NCI-H2081 treated with DMSO at 0.1 percent for 48 hours (cell line): Measurements from ENCODE around the gene NAP1L4.
"Not testable (repeated sequence)": the region's sequence is repeated elsewhere in the genome, so short reads cannot be mapped to it uniquely, and the experiment has no call there.

ENCODE experiments used
- DNase-seq: peaks from one replicate; lab custom pipeline; 2025; lab: John Stamatoyannopoulos, UW

Gene NAP1L4

DNA sequence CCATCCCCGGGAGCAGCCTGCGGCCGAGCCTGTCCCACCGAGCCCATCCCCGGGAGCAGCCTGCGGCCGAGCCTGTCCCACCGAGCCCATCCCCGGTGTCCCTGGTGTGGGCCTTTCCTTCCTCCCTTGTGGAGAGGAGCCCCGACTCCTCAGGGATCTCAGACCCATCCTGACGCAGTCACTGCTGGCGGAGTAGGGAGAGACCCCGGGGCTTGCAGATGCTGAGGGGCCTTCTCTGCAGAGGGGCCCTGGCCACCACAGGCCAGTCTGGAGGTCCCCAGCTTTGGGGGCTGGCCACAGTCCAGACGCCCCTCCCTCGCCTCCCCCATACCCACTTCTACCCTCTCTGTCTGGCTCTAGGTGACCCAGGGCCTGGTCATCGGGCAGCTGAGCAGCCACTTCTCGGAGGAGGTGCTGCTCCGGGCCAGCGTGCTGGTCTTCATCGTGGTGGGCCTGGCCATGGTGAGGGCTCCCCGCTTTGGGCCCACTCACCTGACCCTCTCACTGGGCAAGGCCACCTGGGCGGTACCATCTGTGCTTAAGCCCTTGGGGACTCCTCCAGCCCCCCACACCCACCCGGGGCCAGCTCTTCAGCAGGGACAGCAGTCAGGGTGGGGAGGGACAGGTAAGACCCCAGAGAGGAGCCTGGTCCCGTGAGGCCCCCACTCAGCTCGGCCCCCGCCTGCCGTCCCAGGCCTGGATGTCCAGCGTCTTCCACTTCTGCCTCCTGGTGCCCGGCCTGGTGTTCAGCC lies 70.2 kb downstream of the NAP1L4 start:
- DNase-seq, result no peak

DNA sequence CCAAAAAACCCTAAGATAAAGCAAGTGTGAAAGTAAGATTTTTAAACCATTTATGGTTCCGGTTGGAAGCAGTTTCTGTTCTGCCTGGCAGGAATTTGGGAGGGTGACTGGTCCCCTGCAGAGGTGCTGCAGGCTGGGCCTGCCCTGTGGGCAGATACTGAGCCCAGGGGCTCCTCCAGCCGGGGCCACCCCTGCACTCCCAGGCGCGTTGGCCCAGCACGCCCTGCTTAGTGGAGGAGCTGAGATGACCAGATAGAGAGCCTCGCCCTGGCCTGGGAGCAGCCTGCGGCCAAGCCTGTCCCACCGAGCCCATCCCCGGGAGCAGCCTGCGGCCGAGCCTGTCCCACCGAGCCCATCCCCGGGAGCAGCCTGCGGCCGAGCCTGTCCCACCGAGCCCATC lies 70.9 kb downstream of the NAP1L4 start:
- no peak for DNase-seq

DNA sequence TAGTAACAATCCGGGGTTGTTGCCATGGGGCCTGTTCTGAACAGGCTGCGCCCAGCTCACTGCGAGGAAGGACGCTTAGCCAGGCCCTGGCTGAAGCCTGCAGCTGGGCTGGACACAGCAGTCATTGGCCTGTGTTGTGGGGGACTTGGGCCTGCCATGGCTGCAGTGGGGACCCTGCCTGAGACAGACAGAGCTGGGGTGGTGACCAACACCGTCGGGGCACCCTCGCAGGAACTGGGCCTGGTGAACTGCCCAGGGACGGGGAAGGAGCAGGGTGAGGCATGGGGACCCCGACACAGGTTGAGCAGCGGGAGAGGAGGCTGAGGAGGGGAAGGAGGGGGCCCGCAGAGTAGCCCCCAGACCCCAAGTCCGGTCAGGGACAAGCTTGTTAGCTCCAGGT lies 71.8 kb downstream of the NAP1L4 start:
- no peak for DNase-seq

DNA sequence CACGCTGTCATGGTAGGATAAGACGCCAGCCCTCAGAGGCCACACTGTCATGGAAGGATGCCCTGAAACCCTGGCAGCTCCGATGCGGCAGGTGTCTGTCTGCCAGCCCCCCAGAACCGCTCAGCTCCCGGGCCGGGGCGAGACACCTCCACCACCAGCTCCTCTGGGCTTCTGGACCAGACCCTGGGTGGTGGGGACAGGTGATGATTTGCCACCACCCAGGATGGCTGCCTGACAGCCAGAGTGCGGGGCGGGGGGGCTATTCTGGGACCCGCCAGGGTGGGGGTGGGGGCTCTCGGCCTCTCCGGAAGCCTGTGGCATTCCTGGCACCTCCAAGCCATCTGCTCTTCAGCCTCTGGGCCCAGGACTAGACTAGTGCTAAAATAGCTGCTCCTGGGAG lies 72.3 kb downstream of the NAP1L4 start:
- no peak for DNase-seq

DNA sequence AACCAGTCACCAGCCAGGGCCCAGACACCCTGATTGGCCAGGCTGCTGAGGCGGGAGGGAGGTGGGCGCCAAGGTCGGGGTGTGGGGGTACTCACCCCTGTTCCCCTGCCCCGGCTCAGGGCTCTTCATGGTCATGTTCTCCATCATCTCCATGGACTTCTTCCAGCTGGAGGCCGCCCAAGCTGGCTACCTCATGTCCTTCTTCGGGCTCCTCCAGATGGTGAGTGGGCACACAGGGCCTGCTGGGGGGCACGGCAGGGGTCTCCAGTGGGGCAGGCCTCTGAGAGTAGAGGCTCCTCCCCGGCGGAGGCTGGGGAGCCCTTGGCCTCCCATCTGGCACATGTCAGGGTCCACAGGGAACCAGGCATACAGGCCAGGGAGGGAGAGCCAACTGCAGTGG lies 72.9 kb downstream of the NAP1L4 start:
- DNase-seq, result no peak

DNA sequence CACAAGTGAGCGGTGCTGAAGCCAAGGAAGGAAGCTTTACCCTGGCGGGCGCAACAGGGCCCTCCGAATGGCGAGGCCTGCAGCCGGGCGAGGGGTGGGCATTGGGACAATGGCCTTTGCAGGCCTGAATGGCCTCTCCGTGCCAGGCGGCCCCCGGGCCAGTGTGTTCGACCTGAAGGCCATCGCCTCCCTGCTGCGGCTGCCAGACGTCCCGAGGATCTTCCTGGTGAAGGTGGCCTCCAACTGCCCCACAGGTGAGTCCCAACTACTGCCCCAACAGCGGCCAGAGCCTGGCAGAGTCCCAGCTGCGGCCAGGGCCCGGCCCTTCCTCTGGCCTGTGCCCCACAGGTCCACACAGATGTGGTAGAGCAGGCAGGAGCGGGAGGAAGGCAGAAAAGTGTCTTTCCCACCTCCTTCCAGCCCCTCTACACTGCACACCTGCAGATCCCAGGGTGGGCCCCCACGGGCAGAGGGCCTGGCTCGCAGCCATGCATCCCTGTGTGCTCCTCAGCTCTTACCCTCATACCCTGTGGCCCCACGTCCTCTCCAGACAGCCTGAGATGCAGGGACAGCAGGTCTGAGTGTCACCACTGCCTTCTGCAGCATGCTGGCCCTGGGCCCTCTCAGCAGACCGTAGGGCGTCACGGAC lies 74.2 kb downstream of the NAP1L4 start:
- no peak for DNase-seq

DNA sequence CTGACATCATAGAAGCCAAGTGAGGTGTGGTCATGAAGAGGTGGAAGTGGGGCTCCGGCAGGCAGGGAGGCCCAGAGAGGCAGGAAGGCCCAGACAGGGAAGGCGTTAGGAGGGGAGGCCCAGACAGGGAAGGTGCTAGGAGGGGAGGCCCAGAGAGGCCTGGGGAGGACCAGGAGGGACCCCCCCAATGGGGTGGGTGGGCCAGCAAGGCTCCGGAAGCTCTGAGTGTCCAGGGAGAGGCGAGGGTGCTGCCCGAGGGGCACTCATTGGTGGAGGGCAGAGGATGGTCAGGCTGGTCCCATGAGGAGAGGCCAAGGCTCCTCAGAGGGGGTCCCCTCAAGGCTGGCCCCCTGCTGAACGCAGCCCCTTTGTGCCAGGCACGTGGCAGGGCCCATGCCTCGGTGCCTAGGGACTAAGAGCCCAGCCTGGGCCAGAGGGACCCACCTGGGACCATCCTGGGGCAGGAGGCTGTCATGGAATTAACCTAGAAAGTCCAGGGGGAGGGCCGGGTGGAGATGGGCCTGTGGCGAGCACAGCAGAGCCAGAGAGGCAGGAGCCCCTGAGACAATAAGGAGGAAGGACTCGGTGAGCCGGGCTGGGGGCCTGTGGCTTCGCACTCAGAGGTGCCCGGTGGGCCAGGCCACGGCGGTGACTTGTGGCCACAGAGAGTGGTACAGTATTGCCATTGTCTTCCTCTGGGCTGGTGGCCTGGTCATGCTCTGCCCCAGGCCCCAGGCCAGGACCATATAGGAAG lies 75.1 kb downstream of the NAP1L4 start:
- DNase-seq, result no peak

DNA sequence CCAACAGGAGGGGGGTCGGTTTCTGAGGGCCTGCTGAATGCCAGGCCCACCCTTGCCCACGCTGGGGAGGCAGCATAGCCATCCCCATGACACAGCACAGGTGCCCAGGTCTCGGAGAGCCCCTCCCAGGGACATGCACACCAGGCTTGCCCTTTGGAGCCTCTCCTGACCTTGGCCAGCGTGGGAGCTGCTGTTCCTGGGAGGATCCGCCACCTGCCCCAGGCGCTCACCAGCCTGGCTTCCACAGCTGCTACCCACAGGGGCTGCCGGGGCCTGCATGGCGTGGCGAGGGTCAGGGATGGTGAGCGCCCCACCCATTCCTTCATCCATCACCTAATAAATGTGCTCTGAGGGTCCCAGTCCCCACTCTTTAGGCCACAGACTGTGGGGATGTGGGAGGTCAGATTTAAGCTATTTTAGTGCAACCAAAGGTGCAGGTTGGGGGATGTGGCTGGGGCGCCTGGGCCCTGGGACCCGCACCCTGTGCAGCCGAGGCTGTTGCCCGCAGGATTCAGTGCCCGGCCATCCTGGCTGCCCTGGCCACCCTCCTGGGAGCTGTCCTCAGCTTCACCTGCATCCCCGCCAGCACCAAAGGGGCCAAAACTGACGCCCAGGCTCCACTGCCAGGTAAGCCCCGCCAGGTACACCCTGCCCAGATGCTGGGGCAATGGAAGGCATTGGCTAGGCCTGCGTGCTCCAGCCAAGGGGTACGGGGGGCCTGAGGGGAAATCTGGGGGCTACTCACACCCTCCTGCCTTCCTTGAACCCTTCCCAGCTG lies 75.8 kb downstream of the NAP1L4 start:
- DNase-seq, result no peak

DNA sequence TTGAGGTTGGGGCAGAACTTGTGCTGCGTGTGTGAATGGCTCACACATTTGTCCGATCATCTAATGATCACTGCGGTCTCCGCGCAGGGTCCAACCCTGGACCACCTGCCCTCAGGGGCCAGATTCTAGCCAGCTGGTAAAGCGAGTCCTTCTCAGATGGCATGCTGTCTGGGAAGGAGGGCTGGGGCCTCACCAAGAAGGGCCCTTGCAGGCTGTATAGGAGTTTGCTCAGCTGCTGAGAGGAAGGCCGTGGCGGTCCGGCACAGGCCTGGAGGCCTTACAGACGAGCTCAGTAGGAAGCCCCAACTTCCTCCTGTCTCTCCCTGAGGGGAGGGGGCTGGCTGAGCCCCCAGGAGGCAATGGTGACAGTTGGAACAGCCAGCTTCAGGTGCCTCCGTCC lies 76.7 kb downstream of the NAP1L4 start:
- no peak for DNase-seq

DNA sequence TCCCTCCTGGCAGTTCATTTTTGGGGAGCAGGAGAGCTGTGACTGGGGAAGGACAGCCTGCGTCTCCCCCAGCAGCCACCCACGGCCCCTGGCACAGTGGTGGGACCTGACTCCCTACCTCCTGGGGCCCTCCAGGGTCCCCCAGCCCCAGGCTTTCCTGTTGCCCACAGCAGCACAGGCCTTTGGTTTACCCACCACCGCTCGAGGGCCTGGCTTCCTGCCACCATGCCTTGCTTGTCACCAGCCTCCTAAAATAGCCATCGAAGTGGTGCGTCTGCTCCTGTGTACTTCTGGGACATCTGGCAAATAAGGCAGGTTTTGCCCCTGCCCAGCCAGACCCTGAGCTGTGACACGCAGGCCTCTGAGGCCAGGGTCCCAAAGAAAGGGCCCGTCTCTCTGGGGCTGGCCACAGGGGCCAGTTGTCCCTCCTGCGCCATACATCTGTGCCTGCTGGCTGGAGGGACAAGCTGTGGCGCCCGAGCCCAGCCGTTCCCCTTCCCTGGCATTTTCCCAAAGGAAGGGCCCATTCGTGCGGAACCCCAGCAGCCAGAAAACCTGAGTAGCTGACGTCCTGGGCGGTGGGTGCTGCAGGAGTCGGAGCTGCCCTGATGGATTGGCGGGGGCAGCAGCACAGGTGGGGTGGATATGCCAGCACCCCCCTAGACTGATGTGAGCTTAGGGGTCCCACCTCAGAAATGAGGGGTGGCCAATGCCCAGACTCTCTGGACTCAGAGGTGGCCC lies 77.5 kb downstream of the NAP1L4 start:
- no peak for DNase-seq

DNA sequence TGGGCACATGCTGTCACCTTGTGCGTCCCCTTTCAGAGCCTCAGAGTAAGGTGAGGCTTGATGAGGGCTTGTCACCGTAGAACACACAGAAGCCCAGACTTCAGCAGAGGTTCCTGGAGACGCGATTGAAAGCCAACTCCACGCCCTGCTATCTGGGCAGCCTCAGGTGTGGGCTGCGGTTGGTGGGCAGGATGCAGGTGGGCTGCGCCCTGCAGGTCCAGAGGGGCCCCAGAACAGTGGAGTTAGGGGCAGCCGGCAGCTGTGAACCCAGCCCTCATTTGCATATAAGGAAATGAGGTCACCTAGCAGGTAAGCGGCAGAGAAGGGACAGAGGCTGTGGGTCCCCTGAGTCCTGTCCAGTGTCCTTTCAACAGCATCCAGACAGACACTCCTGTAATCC lies 78.4 kb downstream of the NAP1L4 start:
- no peak for DNase-seq

DNA sequence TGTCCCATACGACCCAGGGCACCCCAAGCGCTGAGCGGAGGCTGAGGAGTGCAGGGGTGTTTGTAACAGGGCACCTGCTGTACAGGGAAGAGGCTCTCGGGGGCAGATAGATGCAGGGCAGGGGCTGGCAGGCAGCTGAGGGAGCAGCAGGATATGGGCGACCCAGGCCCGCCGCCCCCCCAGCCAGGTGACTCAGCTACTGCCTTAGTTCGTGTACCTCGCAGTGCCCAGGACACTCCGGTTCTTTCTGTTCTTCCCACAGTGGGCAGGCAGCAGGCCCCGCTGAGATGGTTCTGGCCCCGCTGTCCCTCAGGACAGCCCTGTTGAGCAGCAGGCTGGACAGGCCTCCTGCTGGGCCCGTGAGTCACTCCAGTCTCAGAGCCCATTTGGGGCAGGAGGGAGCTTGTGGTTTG lies 79.1 kb downstream of the NAP1L4 start:
- no peak for DNase-seq

DNA sequence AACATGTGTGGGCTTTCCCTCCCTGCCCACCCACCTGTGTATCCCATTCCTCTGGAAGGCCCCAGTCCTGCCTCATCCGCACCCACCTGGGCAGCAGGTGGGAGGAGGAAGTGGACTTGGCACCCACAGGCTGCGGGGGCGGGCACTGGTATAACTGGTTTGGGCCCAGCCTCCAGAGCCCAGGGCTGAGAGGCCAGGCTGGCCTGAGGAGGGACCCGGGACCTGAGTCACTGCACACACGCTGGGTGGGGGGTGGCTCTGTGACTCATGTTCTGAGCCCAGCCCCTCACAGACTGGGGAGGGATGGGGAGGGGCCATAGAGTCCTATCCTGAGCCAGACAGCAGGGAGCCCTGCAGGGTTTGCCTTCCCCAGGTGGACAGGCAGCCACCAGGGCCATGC lies 79.6 kb downstream of the NAP1L4 start:
- DNase-seq, result no peak

DNA sequence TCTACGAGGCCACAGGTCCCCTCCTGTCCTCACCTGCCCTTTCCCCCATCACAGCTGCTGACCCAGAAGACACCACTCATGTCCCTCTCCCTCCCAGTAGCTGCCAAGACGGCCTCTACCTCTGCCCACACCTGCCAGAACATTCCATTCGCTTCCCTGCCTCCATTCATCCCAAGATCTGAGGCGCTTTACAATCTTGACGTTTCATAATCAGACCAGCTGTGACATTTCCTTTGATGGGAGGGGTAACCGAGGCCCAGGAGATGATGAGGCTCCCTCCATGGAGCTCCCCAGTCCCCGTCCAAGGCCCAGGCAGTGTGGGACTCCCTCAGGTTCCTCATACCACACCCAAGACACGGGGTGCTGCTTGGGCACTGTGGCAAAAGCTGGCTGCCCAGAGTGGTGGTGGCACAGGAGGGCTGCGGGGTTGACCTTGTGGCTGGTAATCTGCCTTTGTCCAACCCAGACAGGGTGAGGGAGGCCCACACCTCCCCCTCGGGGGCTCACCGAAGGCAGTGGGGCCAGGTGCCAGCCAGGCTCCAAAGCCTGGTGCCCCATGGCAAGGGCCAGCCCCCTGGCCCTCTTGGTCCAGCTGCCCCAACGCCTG lies 80.2 kb downstream of the NAP1L4 start:
- no peak for DNase-seq

DNA sequence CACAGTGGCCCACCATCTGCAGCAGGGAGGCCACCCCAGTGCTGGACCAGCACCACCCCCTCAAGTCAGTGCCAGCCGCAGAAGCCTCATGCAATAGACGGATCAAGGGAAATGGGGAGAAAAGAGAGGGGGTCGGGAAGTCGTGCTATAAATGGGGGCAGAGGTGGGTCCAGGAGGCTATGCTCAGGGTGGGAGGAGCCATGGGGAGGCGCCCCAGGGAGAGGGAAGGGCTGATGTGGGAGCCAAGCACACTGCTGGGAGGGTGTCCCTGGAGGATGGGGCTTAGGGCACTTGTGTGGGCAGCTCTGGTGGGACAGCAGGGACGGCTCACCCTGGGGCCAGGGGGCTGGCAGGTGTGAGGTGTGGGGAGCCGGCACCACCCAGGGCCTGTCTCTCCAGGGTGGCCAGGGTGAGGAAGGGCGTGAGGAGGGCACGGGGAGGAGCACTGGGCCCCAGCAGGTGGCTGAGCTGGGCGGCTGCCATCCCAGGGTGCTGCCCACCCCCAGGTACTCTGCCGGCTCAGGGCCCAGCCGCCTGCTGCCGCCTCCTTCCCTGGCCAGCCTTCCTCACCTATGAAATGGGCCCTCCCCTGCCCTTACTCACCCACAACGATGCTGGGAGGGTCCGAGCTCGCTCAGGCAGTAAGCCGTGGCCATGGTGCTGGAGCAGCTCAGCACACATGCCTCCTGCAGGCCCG lies 80.9 kb downstream of the NAP1L4 start:
- DNase-seq, result no peak

DNA sequence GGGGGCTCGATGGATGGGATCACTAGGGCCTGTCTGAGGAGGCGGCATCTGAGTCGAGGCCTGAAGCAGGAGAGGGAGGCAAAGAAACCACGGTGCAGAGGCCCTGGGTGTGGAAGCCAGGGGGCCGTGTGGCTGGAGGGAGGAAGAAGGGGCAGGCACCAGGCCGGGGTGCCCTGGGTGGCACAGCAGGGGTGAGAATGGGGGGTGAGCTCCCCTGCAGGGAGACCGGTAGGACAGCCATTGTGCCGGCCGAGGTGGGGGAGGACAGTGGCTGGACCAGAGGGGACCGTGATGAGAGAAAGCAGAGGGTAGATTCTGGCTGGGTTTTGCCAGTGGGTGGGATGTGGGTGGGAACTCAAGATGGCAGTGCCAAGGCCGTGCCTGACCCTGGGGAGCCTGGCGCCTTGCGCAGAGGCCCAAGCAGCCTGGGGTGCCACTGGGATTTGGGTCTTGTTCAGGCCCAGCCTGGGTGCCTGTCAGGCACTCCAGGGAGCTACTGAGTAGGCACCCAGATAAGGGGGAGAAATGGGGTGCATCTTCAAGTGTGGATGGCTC lies 81.7 kb downstream of the NAP1L4 start:
- DNase-seq, result no peak

DNA sequence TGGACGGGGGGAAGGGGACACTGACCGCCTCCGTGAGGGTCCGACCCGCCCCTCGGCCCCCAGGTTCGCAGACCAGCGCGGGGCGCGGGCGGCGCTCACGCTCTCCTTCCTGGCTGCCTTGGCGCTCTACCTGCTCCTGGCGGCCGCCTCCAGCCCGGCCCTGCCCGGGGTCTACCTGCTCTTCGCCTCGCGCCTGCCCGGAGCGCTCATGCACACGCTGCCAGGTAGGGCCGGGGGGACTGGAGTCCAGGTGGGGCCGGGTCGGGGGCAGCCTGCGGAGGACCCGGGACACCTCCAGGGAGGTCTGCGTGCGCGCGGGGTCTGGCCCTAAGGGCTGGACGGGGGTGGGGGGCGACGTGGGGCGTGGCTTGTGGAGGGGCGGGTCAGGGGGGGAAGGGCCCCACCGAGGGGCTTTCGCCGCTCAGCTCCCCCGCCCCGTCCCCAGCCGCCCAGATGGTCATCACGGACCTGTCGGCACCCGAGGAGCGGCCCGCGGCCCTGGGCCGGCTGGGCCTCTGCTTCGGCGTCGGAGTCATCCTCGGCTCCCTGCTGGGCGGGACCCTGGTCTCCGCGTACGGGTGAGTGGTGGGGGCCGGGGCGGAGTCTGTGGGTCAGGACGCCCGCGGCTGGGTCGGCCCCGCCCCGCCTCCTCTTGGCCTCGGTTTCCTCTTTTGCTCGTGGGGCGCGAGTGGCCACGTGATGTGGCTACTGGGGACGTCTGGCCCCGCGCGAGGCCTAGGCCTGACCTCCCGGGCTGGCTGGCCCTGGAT lies 82.8 kb downstream of the NAP1L4 start:
- DNase-seq, result no peak

DNA sequence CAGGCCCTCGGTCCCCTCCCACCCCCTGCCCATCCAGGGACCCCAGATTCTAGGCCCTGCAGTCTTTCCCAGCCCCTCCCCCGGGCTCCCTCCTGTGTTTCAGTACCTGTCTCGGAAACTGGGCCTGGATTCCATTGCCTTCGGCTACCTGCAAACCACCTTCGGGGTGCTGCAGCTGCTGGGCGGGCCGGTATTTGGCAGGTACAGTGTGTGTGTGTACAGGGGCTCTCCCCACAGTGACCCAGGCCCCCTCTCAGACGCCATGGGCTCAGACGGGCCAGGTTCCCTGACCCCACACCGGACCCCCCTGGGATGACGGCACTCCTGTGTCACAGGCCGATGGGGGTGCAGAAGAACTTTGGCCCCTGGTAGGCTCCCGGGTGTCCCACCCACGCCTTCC lies 84.0 kb downstream of the NAP1L4 start:
- no peak for DNase-seq

DNA sequence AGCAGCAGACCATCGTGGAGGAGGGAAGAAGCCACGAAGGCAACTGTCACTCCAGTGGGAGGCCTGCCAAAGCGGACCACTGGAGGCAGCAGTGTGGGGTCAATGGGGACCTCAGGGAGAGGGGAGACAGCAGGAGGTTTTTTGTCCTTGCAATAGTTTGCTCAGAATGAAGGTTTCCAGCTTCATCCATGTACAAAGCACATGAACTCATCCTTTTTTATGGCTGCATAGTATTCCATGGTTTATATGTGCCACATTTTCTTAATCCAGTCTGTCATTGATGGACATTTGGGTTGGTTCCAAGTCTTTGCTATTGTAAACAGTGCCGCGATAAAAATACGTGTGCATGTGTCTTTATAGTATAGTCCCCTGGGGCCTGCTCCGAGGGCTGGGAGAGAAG lies 86.8 kb downstream of the NAP1L4 start:
- not testable (repeated sequence) for DNase-seq
